GM18526 (cell line): ENCODE measurements around the gene AIP.

Experiments
- POLR2A ChIP-seq: IDR thresholded peaks from 3 replicates; pipeline ENCODE4 v1.6.1; 2011; ENCODE audit not compliant: insufficient read length; ENCODE audit errors: extremely low read depth

The AIP gene

DNA sequence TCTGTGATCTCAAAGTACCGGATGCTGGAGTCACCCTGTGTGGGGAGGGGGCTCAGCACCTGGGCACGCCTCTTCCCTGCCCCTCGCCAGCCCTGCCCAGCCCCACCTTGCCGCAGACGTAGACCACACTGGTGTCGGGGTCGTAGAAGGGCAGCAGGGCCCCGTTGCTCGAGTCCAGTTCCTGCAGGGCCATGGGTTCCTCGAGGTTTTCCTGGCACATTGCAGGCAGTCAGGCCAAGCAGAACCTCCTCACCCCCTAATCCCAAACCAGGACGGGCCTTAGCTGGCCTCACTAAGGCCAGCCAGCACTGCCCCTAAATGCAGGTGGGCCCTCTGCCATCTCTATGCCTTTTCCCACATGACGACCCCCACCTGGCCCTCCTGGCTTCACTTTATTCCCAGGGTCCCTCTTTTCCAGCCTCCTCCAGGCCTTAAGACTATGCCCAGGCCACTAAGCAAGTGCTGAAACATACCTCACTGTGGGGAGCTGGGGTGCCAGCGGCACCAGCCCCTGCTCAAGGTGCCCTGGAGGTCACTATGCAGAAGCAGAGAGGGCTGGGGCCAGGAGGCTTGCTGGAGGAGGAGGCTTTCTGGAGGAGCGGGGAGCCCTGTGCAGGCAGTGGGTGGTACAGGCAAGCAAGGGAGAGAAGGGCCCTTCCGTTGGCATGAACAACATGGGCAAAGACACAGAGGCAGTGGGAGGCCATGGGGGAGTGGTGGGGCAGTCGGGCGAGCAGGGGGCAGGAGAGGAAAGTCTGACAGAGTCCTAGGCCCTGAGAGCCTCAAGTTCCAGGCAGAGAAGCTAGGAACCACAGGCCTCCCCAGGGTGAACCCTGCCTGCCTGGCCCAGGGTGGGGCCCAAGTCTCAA is 42.4 kb upstream of the AIP start:
- peak; percentile 22 for TF ChIP-seq POLR2A

DNA sequence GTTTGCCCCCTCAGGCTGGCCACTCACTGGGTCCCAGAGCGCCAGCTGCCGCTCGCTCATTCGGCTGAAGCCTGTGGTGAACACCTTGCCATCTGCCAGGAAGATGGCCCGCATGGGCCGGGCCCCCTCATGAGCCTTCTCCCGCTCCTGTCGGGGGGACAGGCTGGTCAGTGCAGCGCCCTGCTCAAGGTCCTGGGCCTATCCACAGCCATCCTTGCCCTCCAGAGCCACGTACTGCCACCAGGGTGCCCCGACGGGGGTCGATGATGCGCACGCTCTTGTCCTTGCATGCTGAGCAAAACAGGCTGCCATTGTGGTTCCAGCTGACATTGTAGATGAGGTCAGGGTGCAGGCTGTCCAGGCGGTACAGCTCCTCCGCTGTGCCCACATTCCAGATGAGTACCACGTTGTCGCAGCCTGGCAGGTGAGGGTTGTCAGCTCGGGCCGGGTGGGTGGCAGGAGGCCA is 41.7 kb upstream of the AIP start:
- TF ChIP-seq POLR2A, result no peak

DNA sequence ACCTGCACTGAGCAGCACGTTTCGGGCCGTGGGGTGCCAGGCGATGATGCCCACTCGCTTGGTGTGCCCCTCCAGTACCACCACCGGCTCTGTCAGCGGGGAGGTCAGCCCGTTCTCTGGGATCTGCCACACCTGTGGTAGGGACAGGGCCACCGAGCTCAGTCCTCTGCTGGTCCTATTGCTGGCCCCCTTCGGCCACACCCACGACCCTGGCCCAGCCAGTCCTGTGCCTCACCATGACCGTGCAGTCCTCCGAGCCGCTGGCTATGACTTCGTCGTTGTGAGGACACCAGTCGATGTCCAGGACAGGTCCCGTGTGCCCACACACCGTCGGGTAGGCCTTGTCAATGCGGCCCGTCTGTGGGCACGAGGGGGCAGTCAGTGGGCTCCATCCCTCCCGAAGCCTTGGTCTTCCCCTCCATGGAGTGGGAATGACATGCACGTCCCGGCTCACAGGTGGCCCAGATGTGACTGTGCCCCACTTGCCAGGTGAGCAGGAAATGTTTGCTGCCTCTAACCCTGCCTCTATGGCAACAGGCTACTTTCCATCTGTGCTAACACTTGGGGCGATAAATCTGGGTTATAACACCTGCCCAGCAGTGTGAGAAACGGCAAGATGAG is 41.0 kb upstream of the AIP start:
- TF ChIP-seq POLR2A, result no peak

DNA sequence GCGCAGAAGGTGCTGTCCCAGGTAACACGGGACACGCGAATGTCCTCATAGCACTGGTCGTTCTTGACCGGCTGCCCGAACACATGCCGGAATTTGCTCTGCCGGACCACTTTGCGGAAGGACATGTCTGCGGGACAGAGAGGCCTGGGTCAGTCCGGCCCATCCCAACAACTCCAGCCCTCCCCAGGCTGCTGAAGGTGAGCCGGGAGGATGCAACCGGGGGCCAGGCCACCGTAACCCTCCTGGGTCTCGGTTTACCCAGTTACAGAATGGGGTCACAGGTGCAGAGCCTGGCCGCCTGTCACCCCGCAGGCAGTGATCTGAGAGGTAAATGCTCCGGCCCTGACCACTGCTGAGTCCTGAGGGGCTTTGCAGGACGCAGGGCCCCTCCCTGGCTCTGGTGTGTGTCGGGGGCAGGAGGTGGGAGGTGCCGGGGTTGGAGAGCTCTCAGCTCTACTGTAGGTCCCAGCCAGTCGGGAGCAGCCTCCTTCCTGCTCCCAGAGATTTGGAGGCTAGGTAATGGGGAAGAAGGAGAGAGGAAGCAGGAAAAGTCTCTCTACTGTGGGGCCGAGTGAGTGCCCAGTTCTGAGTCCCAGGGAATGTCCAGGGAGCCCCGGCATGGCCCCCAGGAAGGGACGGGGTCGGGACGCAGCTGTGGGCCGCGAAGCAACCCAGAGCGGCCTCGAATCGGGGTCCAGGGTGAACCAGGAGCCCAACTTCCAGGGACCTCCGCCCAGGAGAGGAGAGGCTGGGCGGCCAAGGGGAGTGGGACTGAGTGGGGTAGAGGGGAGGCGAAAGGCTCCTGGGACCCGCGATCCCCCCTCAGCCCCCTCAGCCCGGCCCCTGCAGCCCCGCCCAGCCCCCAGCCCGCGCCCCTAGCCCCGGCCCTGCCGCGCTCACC is 40.1 kb upstream of the AIP start:
- TF ChIP-seq POLR2A, result peak; percentile 22

DNA sequence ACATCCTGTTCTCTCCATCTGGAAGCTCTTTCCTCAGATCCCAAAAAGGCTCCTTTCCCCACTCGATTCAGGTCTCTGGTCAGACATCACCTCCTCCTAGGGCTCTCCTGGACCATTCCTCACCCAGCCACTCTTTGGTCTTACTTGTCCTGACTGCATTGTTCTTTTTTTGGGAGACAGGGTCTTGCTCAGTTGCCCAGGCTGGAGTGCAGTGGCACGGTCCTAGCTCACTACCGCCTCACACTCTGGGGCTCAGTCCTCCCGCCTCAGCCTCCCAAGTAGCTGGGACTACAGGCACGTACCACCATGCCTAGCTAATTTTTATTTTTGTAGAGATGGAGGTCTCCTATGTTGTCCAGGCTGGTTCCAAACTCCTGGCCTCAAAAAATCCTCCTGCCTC is 37.3 kb upstream of the AIP start:
- no peak for TF ChIP-seq POLR2A

DNA sequence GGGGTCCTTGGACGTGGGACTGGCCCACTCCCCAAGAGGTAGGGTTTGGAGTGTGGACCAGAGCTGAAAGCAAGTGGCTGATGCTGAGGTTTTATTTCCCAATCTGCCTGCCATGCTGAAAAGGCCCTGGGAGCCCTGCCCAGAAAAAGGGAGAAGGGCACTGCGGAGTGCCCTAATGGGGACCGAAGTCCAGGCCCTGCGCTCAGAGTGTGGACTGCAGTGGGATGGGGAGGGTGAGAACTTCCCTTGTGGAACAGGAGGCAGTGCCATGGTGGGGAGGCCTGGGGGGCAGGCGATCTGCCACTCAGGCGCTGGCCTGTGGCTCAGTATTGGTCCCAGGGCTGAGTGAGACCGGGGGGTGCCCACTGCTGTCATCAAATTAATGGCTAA is 34.6 kb upstream of the AIP start:
- TF ChIP-seq POLR2A, result no peak

DNA sequence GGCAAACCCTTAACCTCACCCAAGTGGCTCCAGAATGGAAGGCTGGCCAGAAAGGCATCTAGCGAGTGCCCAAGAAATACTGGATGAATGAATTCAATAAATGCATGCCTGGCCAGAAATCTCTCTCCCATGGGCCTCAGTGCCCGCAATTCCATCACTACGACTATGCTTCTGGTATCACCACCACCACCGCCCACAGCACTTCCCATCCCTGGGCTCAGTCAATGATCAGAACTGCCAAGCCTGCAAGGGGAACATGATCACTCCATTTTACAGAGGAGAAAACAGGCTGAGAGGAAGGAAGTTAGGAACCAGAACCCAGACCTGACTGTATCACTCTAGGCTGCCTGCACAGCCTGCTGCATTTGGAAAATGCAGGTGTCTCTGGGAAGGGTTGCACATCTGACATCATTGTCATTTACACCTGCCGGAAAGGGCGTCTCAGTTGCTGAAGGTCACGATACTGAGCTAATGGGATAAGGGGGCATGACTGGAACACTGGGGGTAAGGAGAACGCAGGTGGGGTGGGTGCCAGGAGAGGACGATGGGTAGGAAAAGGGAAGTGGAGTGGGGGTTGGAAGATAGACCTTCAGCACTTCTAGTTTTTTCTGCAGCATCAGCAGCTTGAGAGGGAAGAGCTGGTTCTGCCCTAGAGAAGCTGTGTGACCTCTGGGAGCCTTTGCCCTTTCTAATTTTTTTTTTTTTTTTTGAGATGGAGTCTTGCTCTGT is 33.5 kb upstream of the AIP start:
- TF ChIP-seq POLR2A, result no peak

DNA sequence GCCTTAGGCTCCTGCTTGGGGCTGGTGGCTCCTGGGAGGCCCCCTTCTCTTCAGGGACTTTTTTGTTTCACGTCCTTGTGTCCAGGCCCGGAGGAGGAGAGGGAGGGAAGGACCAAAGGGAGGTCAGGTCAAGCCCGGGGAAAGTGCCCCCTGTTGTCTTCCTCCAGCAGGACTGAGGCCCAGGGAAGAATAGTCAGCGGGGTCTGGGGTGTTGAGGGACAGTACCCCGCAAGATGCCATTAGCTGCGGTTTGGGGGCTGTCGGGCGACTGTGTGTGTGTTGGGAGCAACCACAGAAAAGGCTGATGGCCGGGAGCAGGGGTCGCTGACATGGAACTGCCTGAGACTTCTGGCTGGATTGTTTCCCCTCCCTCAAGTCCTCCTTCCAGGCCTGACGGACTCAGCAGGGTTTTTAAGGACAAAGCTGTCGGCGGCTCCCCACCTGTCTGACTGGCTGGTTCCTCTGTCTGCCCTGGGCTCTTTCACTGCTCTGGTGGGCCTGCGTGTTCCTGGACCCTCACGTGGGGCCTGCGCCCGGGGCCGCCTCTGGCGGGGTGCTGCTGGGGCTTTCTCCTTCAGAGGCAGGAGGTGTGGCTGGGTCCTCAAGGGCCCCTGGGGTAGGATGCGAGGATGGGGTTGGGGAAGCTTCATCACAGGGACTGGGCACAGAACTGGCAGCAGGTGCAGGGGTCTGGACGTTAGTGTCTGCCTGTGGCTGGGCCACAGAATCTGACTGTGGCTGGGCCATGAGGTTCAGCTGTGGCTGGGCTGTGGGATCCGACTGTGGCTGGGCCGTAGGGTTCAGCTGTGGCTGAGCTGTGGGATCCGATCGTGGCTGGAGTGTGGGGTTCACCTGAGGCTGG is 31.8 kb upstream of the AIP start:
- TF ChIP-seq POLR2A, result no peak

DNA sequence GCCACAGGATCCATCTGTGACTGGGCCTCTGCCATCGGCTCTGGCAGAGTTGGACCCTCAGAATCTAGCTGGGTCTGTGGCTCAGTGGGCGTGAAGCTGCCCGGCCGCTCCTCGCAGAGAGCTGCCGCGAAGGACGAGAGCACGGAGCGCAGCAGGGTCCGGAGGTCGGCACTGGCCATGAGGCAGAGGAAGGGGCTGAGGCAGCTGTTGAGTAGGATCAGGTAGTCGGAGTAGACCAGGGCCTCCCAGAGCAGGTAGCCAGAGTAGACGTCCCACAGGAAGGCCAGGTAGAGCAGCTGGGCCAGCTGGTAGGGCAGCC is 31.2 kb upstream of the AIP start:
- TF ChIP-seq POLR2A, result no peak

DNA sequence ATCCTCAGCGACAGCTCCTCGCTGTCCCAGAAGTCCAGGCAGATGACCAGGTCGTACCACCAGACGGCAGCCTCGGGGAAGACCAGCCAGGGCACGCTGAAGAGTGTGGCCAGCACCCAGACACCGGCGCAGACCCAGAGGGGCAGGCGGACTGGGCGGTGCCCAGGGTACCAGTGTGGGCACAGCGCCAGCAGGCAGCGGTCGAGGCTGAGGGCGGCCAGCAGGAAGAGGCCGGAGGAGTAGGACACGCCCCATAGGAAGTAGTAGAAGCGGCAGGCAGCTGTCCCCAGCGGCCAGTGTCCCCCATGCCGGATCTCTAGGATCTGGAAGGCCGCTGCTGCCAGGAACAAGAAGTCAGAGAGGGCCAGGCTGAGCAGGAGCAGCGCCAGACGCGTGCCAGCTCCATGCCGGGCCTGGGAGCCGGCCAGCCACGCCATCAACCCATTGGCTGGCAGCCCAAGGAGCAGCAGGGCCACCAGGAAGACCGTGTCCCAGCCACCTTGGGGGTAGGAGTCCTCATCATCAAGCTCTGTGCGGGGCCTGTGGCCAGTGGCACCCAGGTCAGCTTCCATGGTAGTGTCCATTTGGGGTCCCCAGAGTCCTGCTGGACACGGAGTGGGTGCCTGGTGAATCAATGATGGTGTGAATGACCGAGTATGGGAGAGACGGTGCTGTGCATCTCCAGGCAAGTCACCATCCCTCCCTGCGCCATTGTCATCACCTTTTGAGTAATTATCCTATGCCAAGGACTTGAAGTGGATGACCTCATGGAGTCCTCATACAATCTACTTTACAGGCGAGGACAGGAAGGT is 30.5 kb upstream of the AIP start, which contains the start of gene GPR152:
TSS of gene GPR152 (minus strand) at position 589 of the 812 bp plus-strand sequence. CDS start at position 584, 5 bp downstream.
- TF ChIP-seq POLR2A, result no peak

DNA sequence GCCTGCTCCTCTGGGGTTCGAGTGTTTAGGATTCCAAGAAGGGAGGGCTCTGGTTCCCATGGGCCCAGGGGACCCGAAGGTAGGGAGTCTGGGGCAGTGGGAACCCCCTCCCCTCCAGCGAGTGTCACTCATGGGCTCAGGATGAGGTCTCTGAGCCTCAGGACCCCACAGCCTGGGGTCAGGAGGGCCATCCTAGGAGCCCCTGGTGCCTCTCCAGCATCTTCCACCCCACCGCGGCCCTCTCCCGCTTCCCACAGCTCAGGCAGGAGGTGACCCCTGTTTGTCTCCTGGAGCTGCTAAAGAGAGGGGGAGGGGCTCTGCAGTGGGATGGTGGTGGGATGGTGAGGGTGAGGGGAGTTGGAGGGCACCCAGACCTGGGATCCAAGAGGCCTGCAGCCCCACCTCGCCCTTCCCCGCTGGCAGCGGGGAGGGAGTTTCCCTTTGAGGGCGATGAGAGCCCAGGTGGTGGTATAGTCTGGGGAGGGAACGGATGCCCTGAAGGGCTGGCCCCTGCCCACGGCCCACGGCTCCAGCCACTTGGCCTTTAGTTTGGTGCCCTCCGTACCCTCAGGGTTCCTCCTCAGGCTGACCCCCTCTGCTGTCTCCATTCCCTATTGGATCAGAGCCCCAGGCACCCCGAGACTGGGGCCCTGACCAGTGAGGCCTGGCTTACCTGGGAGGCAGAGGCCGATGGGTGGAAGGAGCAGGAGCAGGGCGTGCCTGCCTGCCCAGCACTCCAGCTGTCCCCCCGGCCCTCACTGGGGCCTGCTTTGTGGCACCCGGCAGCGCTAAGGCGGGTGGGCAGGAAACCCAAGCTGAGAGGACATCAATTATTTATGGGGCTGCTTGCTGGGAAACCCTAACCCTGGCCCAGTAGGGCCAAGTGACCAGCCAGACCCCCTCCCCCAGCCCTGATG is 28.8 kb upstream of the AIP start:
- no peak for TF ChIP-seq POLR2A

DNA sequence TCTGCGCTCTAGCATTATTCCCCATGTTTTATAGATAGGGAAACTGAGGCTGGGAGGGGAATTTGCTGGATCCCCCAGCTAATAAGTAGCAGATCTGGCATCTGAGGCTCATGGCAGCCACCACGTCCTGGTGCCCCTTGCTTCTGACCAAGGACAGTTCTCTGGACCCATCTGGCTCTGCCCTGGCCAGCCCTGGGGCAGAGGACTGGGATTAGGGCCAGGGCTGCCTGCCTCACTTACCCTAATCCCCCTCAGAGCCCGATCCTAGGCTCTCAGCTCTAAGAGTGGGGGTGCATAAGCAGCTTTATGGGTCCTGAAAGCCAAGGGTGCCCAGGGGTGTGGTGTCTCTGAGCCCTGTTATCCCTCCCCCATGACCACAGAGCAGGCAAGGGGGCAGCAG is 27.8 kb upstream of the AIP start, which contains the start of gene CABP4:
TSS of gene CABP4 (plus strand) at position 301 of the 400 bp plus-strand sequence. CDS start at position 371, 70 bp downstream.
- TF ChIP-seq POLR2A, result no peak
